ENCODE data around the gene ZFY. TPM values are rescaled to one million over a fixed set of nuclear protein-coding genes. Genes with fewer than 3 reads are reported as not detected.

ZFY gene
- total and polyA plus RNA-seq, 2 of the 8 experiments (the other 6 are each of a cell fraction or from before 2014, with no cell fraction given) = 1.5 to 8.9 TPM

DNA sequence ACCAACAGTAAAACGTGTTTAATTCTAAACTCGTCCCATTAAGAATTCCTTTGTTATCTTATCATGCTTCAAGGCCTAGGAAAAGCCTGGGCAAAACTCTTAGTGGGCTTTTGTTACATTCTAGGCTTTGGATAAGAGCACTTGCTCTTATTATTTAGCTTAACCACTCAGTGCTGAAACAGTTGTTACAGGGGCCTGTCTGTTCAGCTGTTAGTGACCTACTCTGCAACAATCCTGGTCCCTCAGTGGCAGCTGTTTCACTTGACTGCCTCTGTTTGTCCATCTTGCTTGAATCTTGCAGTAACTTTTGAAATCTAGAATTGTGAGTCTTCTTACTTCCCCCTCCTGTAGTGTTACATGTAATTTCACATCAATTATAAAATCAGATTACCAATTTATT lies 88.4 kb downstream of the ZFY start (continued):
- TF ChIP-seq EP300 (IDR thresholded peaks at IDR 0.05; ENCODE audit: borderline replicate concordance in 1 of 2, low read depth in 2 of 2, low read length in 2 of 2) (no peak), CBX5 (IDR thresholded peaks at IDR 0.05; ENCODE audit: low read depth, low read length) (no peak), POU5F1 (IDR thresholded peaks at IDR 0.05; ENCODE audit: low read depth, low read length) (no peak), KDM5A (IDR thresholded peaks at IDR 0.05; ENCODE audit: low read length) (no peak), CTBP2 (IDR thresholded peaks at IDR 0.05; ENCODE audit: borderline replicate concordance, insufficient read depth, insufficient read length, low read length) (no peak)
- TF ChIP-seq, protein P1, sequence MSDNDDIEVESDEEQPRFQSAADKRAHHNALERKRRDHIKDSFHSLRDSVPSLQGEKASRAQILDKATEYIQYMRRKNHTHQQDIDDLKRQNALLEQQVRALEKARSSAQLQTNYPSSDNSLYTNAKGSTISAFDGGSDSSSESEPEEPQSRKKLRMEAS (IDR thresholded peaks at IDR 0.05) = no peak

Data from H1 (cell line).